A673 (cell line): ENCODE data around the gene MLIP. TPM values are rescaled to one million over a fixed set of nuclear protein-coding genes. Genes with fewer than 3 reads are reported as not detected.
"Not testable (repeated sequence)": the region's sequence is repeated elsewhere in the genome, so short reads cannot be mapped to it uniquely, and the experiment has no call there.

ENCODE experiments used
- BruUV-seq: library from RNA; stranded (reverse); fragments of 400-500 nt; replicated peaks from 2 replicates; lab custom pipeline; 2021; lab: Mats Ljungman, UMichigan
- CTCF ChIA-PET: fragments of 300-600 bp; sonication (Branson Sonifier 250); formaldehyde crosslinking; loops from one replicate; lab custom pipeline; 2022; ENCODE audit warnings: antibody characterized with exemption; lab: Charles Lee
- POLR2A ChIA-PET: fragments of 300-600 bp; sonication (Branson Sonifier 250); formaldehyde crosslinking; loops from one replicate; lab custom pipeline; 2022; ENCODE audit warnings: antibody characterized with exemption; ENCODE audit not compliant: low non-redundant PET; lab: Charles Lee
- DNase-seq: peaks from one replicate; pipeline ENCODE4 v3.0.0-alpha.2; 2015; ENCODE audit warnings: low spot score
- H3K27ac ChIP-seq: fragments of 200-600 bp; sonication (generic); 2 replicates; pipeline ENCODE4 v1.5.1; 2016; ENCODE audit warnings: mixed run types, low read depth, mild to moderate bottlenecking, mixed read lengths, antibody characterized with exemption, low read length; ENCODE audit not compliant: poor library complexity, severe bottlenecking
- H3K27me3 ChIP-seq: fragments of 200-600 bp; sonication (generic); replicated peaks from 2 replicates; pipeline ENCODE4 v1.6.1; 2017; ENCODE audit warnings: mixed run types, low read depth, mild to moderate bottlenecking, mixed read lengths, antibody characterized with exemption, low read length; ENCODE audit not compliant: insufficient read depth, poor library complexity
- H3K36me3 ChIP-seq: fragments of 200-600 bp; sonication (generic); 2 replicates; pipeline ENCODE4 v1.6.1; 2016; ENCODE audit warnings: mixed run types, mild to moderate bottlenecking, mixed read lengths, antibody characterized with exemption, low read length; ENCODE audit not compliant: insufficient read depth, poor library complexity, severe bottlenecking
- H3K4me1 ChIP-seq: fragments of 200-600 bp; sonication (generic); 2 replicates; pipeline ENCODE4 v1.6.1; 2017; ENCODE audit warnings: mixed run types, mild to moderate bottlenecking, mixed read lengths, antibody characterized with exemption, low read length; ENCODE audit not compliant: insufficient read depth, poor library complexity, severe bottlenecking
- H3K4me3 ChIP-seq: fragments of 200-600 bp; sonication (generic); 2 replicates; pipeline ENCODE4 v1.5.1; 2016; ENCODE audit warnings: low read depth, mixed run types, mild to moderate bottlenecking, mixed read lengths, low read length; ENCODE audit not compliant: poor library complexity, severe bottlenecking
- H3K9me3 ChIP-seq: fragments of 200-600 bp; sonication (generic); 2 replicates; pipeline ENCODE4 v1.6.1; 2016; ENCODE audit warnings: mixed run types, low read depth, mild to moderate bottlenecking, mixed read lengths, antibody characterized with exemption, low read length; ENCODE audit not compliant: poor library complexity, severe bottlenecking
- EZH2 ChIP-seq: fragments of 200-600 bp; sonication (generic); IDR thresholded peaks from 2 replicates; pipeline ENCODE4 v1.6.1; 2017; ENCODE audit warnings: borderline replicate concordance, low read depth, mild to moderate bottlenecking, mixed read lengths, antibody characterized with exemption, low read length; ENCODE audit not compliant: poor library complexity, severe bottlenecking
- intact Hi-C: fragments of 100-400 bp; cut with micrococcal nuclease; formaldehyde crosslinking; loops from one replicate; pipeline ENCODE4 v1.10.0; 2022; ENCODE audit not compliant: unreplicated experiment
- total RNA-seq: library from RNA; stranded (reverse); gene quantifications from 2 replicates; pipeline ENCODE4 v1.2.3, GENCODE V29; 2021
- TF ChIP-seq, protein P1 (sequence below): fragments of 300-800, 200-600 bp; sonication (generic); conservative IDR thresholded peaks from 2 replicates; pipeline ENCODE4 v1.5.1; 2017; ENCODE audit warnings: low read depth, mild to moderate bottlenecking, antibody characterized with exemption, low read length, moderate library complexity, mixed read lengths

The MLIP gene
- total RNA-seq, 1 experiment from 2014 or later, result 0.58 TPM

GRCh38 chr6:54248319-54248718 is 137.1 kb downstream of the MLIP start:
- DNase-seq, result no peak
- intact Hi-C loops, result no loop called here
- Histone ChIP-seq H3K4me3 (no peak overlapping the region), H3K36me3 (no peaks in the 10 kb centered on the region), H3K9me3 (no peaks in the 10 kb centered on the region), H3K27ac (no peak overlapping the region), H3K27me3 (no peaks in the 10 kb centered on the region), H3K4me1 (peaks cover 14% of the 10 kb centered on the region)
- POLR2A ChIA-PET, result no interaction called here
- CTCF ChIA-PET, result no interaction called here
- TF ChIP-seq EZH2, result no peak
- TF ChIP-seq, protein P1, sequence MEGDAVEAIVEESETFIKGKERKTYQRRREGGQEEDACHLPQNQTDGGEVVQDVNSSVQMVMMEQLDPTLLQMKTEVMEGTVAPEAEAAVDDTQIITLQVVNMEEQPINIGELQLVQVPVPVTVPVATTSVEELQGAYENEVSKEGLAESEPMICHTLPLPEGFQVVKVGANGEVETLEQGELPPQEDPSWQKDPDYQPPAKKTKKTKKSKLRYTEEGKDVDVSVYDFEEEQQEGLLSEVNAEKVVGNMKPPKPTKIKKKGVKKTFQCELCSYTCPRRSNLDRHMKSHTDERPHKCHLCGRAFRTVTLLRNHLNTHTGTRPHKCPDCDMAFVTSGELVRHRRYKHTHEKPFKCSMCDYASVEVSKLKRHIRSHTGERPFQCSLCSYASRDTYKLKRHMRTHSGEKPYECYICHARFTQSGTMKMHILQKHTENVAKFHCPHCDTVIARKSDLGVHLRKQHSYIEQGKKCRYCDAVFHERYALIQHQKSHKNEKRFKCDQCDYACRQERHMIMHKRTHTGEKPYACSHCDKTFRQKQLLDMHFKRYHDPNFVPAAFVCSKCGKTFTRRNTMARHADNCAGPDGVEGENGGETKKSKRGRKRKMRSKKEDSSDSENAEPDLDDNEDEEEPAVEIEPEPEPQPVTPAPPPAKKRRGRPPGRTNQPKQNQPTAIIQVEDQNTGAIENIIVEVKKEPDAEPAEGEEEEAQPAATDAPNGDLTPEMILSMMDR, result no peak
- no TSS peak for BruUV-seq

DNA sequence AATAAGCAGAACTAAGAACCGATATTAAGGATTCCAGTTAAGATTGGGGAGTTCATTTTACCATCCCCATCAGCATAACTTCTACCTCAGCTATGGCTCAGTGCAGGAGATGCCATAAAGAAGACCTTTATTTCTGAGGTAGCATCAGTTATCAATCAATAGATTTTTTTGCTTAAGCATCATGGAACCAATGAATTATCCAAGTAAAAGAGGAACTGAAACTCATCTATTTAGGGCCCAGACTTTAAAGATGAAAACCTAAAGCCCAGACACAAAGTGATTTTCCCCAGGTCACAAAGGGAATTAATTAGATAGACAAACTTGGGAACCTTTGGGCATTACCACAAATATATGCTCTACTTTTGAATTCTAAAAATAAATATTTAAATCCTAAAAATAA is 137.8 kb downstream of the MLIP start:
- CTCF ChIA-PET, result no interaction called here
- no peak overlapping the region for H3K27ac ChIP-seq
- H3K9me3 ChIP-seq, result no peaks in the 10 kb centered on the region
- BruUV-seq, result no TSS peak
- POLR2A ChIA-PET, result no interaction called here
- H3K4me3 ChIP-seq, result no peak overlapping the region
- H3K27me3 ChIP-seq, result no peaks in the 10 kb centered on the region
- intact Hi-C loops, result no loop called here
- peaks cover 8% of the 10 kb centered on the region for H3K4me1 ChIP-seq
- TF ChIP-seq, protein P1, result no peak
- TF ChIP-seq EZH2, result no peak
- no peaks in the 10 kb centered on the region for H3K36me3 ChIP-seq
- DNase-seq, result no peak

- intact Hi-C loops, H3K36me3 ChIP-seq, H3K4me3 ChIP-seq, CTCF ChIA-PET, BruUV-seq, DNase-seq, POLR2A ChIA-PET, H3K9me3 ChIP-seq, H3K27me3 ChIP-seq, H3K27ac ChIP-seq, H3K4me1 ChIP-seq: not testable (repeated sequence)
Measured at GRCh38 chr6:54249812-54250211, 138.6 kb downstream of the MLIP start.

GRCh38 chr6:54252496-54252895 is 141.3 kb downstream of the MLIP start:
- no peak for TF ChIP-seq EZH2
- TF ChIP-seq, protein P1, result no peak
- Histone ChIP-seq H3K36me3 (no peaks in the 10 kb centered on the region), H3K9me3 (no peaks in the 10 kb centered on the region), H3K27me3 (no peaks in the 10 kb centered on the region), H3K4me3 (no peak overlapping the region), H3K4me1 (no peaks in the 10 kb centered on the region), H3K27ac (no peak overlapping the region)
- no peak for DNase-seq
- CTCF ChIA-PET, result no interaction called here
- intact Hi-C loops, result no loop called here
- no TSS peak for BruUV-seq
- POLR2A ChIA-PET, result no interaction called here
